K562 (cell line): ENCODE data around the gene HEXD. TPM values are rescaled to one million over a fixed set of nuclear protein-coding genes. Genes with fewer than 3 reads are reported as not detected.

ENCODE experiments used
- ATAC-seq: fragments of 200-7000 bp; cut with Tn5 transposase; 3 replicates; pipeline ENCODE4 v1.9.1; 2020; ENCODE audit warnings: moderate library complexity
- BruUV-seq: library from RNA; stranded (reverse); fragments of 400-500 nt; replicated peaks from 2 replicates; lab custom pipeline; 2021; lab: Mats Ljungman, UMichigan
- CTCF ChIA-PET: fragments of 300-600 bp; formaldehyde crosslinking; extraction: SDS; loops from one replicate; lab custom pipeline; 2021; ENCODE audit warnings: low intra/inter-chr PET ratio; lab: Yijun Ruan, JAX
- POLR2A ChIA-PET: fragments of 300-600, 350-650 bp; sonication (Branson Sonifier 250); formaldehyde crosslinking; extraction: SDS; loops from one replicate; lab custom pipeline; 2021; ENCODE audit warnings: antibody characterized with exemption, inconsistent platforms; lab: Yijun Ruan, JAX
- DNase-seq, 4 experiments: peaks; one replicate each; pipeline versions ENCODE4 v3.0.0 to v3.0.0-alpha.2; 2011 to 2018; ENCODE audit warnings: low spot score in 3 of 4, mixed read lengths in 3 of 4; ENCODE audit errors: extremely low read depth in 1 of 4
- FAIRE-seq: peaks from 2 replicates; lab custom pipeline; 2011; peaks lifted over from hg19 to GRCh38; lab: Jason Lieb, UNC
- H2AFZ ChIP-seq: 2 replicates; pipeline ENCODE4 v1.6.0; 2011; ENCODE audit warnings: low read depth, low read length, control low read depth, inconsistent platforms
- H3K27ac ChIP-seq: fragments of 200-600 bp; 3 replicates; pipeline ENCODE4 v1.8.0; 2011; ENCODE audit warnings: low read depth, mild to moderate bottlenecking, control low read depth, inconsistent platforms, low read length, moderate library complexity, mixed read lengths; ENCODE audit errors: extremely low read depth
- H3K27me3 ChIP-seq, 2 experiments: fragments of 300-600 bp in 1 of 2; 2 replicates in 1 of 2; 3 replicates in 1 of 2; pipeline versions ENCODE4 v1.6.0 to v1.8.0; 2011; ENCODE audit warnings: inconsistent platforms in 2 of 2, low read length in 2 of 2, mild to moderate bottlenecking in 1 of 2, mixed read lengths in 1 of 2, moderate library complexity in 1 of 2; ENCODE audit not compliant: control insufficient read depth in 2 of 2, insufficient read depth in 2 of 2
- H3K36me3 ChIP-seq: fragments of 300-600 bp; 3 replicates; pipeline ENCODE4 v1.8.0; 2011; ENCODE audit warnings: mild to moderate bottlenecking, low read length, inconsistent platforms; ENCODE audit not compliant: control insufficient read depth, insufficient read depth
- H3K4me1 ChIP-seq, 2 experiments: fragments of 200-600 bp in 1 of 2; replicated peaks in 1 of 2; 2 replicates in 1 of 2; 3 replicates in 1 of 2; pipeline versions ENCODE4 v1.5.1 to v1.8.0; 2011; ENCODE audit warnings: inconsistent platforms in 2 of 2, low read length in 2 of 2, mild to moderate bottlenecking in 1 of 2, mixed read lengths in 1 of 2, moderate library complexity in 1 of 2; ENCODE audit not compliant: control insufficient read depth in 2 of 2, insufficient read depth in 2 of 2
- H3K4me2 ChIP-seq: 2 replicates; pipeline ENCODE4 v1.6.1; 2011; ENCODE audit warnings: low read length, control low read depth, inconsistent platforms, mixed read lengths; ENCODE audit not compliant: insufficient read depth
- H3K4me3 ChIP-seq: fragments of 200-600 bp; sonication (generic), shearing (Covaris generic); 2 replicates; pipeline ENCODE4 v1.5.1; 2016; ENCODE audit warnings: control low read depth, inconsistent platforms
- H3K79me2 ChIP-seq: fragments of 200-600 bp; 3 replicates; pipeline ENCODE4 v1.8.0; 2011; ENCODE audit warnings: low read length, inconsistent platforms; ENCODE audit not compliant: control insufficient read depth, insufficient read depth
- H3K9ac ChIP-seq, 2 experiments: 2 replicates each; pipeline versions ENCODE4 v1.6.0 to v1.6.1; 2011; ENCODE audit warnings: low read depth in 2 of 2, low read length in 2 of 2, control low read depth in 1 of 2, inconsistent platforms in 1 of 2, mild to moderate bottlenecking in 1 of 2, mixed read lengths in 1 of 2; ENCODE audit not compliant: insufficient read depth in 1 of 2
- H3K9me1 ChIP-seq: one replicate; pipeline ENCODE4 v1.6.0; 2011; ENCODE audit warnings: inconsistent platforms, mild to moderate bottlenecking, low read length, moderate library complexity; ENCODE audit not compliant: control insufficient read depth, insufficient read depth
- H3K9me3 ChIP-seq: replicated peaks from 2 replicates; pipeline ENCODE4 v1.5.1; 2011; ENCODE audit warnings: low read depth, low read length, inconsistent platforms; ENCODE audit not compliant: control insufficient read depth, insufficient read depth
- H4K20me1 ChIP-seq: replicated peaks from 2 replicates; pipeline ENCODE4 v1.6.1; 2011; ENCODE audit warnings: low read length, inconsistent platforms, mixed read lengths; ENCODE audit not compliant: control insufficient read depth, insufficient read depth
- ADNP ChIP-seq: fragments of 200-800 bp; sonication (Bioruptor generic); IDR thresholded peaks from 2 replicates; pipeline ENCODE4 v1.6.1; 2016; ENCODE audit warnings: missing genetic modification characterization, missing compliant biosample characterization
- BDP1 ChIP-seq: IDR thresholded peaks from 3 replicates; pipeline ENCODE4 v1.6.1; 2011; ENCODE audit not compliant: insufficient read length, insufficient read depth
- BRD4 ChIP-seq: fragments of 200-600 bp; sonication (generic); IDR thresholded peaks from 2 replicates; pipeline ENCODE4 v1.6.1; 2017; ENCODE audit warnings: inconsistent platforms
- CGGBP1 ChIP-seq: fragments of 250-450 bp; sonication (Bioruptor Pico); IDR thresholded peaks from 2 replicates; pipeline ENCODE4 v1.9.0; 2021; ENCODE audit warnings: mild to moderate bottlenecking
- CREB1 ChIP-seq, 2 experiments: sonication (generic) in 1 of 2; formaldehyde crosslinking in 1 of 2; IDR thresholded peaks; 2 replicates each; pipeline versions ENCODE4 v1.6.1 to v1.8.0; 2012 to 2022; ENCODE audit warnings: inconsistent platforms in 1 of 2, mild to moderate bottlenecking in 1 of 2, missing genetic modification reagents in 1 of 2, moderate library complexity in 1 of 2
- POLR2G ChIP-seq: fragments of 200-400 bp; formaldehyde crosslinking; IDR thresholded peaks from 2 replicates; pipeline ENCODE4 v1.6.1; 2017; ENCODE audit warnings: low read depth, mild to moderate bottlenecking, antibody characterized with exemption, low read length, moderate library complexity
- REST ChIP-seq, 2 experiments: fragments of 450-650 bp; formaldehyde crosslinking in 1 of 2; IDR thresholded peaks; 2 replicates each; pipeline versions ENCODE4 v1.4.0 to v1.6.1; 2014 to 2020; ENCODE audit warnings: mild to moderate bottlenecking in 2 of 2, borderline replicate concordance in 1 of 2, low read depth in 1 of 2
- ZBTB33 ChIP-seq: sonication (generic); formaldehyde crosslinking; IDR thresholded peaks from 2 replicates; pipeline ENCODE4 v1.8.1; 2023; ENCODE audit warnings: mild to moderate bottlenecking, missing genetic modification reagents
- WGBS: fragments of 100-300 bp; shearing (Covaris generic); methylation state at CpG from one replicate; pipeline ENCODE4 v1.1.6; 2016; ENCODE audit warnings: low coverage, mixed read lengths; ENCODE audit not compliant: insufficient coverage; ENCODE audit errors: missing lambda C conversion rate; 5-methylcytosine and 5-hydroxymethylcytosine counted together
- in situ Hi-C: fragments of 300-500 bp; cut with MboI; formaldehyde crosslinking; loops from 4 replicates; pipeline ENCODE4 v1.15.0; 2018; ENCODE audit warnings: inconsistent platforms, mixed read lengths
- intact Hi-C: fragments of 100-400 bp; cut with micrococcal nuclease; formaldehyde crosslinking; loops from 2 replicates; pipeline ENCODE4 v1.14.2; 2022
- polyA plus RNA-seq, 8 experiments: library from polyadenylated mRNA; depleted of rRNA in 4 of 8; stranded (reverse) in 5 of 8; unstranded in 3 of 8; fragments of >200 nt; fragmentation: Nextera tagmentation in 2 of 8; fragmentation: Illumina TruSeq in 1 of 8; extraction: Ambion mirVana in 2 of 8; extraction: Trizol in 1 of 8; gene quantifications; 2 replicates each; pipeline versions ENCODE4 v1.2.1 to v1.2.3, GENCODE V29; 2011 to 2014; ENCODE audit warnings: inconsistent platforms in 1 of 8, missing spikeins in 1 of 8
- total RNA-seq, 7 experiments: library from RNA; depleted of rRNA in 6 of 7; stranded (reverse); fragments of >200 nt in 6 of 7; fragmentation: Illumina TruSeq in 2 of 7; extraction: Trizol in 2 of 7; gene quantifications; 2 replicates each; pipeline versions ENCODE4 v1.2.1 to v1.2.3, GENCODE V29; 2011 to 2021; ENCODE audit warnings: low replicate concordance in 1 of 7

The HEXD gene
- total and polyA plus RNA-seq, 9 of the 15 experiments (the other 6 are each of a cell fraction or from before 2014, with no cell fraction given): 1.0 to 25.3 (median 10.0) TPM

GRCh38 chr17:82388223-82388921, 29.8 kb upstream of the HEXD start:
- H3K4me1 ChIP-seq: peaks cover 0 to 63% of the 10 kb centered on the region in 2 experiments; a peak in 3 of 5 replicates
- no peaks in the 10 kb centered on the region for H3K9me3 ChIP-seq
- POLR2A ChIA-PET: interaction anchor here (0.6 kb wide), 1 partner anchor 29 kb away, joined by 4 read pairs; the partner anchor contains the start of gene HEXD
- CTCF ChIA-PET: interaction anchor here (0.8 to 0.9 kb wide), 2 partner anchors 36 to 38 kb away, joined by 3 read pairs; no protein-coding TSS in a partner anchor
- peaks cover 19% of the 10 kb centered on the region; the same call in 1 of the 3 replicates for H3K36me3 ChIP-seq
- BruUV-seq: no TSS peak
- no peak overlapping the region for H3K4me2 ChIP-seq
- peak; percentile 37 to 65 (median 48) for DNase-seq
- no peak overlapping the region for H3K4me3 ChIP-seq
- peak; percentile 68 for ATAC-seq
- no peak overlapping the region for H2AFZ ChIP-seq
- intact Hi-C loops (no loop called here), in situ Hi-C loops (no loop called here)
- H3K79me2 ChIP-seq: no peaks in the 10 kb centered on the region
- WGBS: 33% methylated on average over 11 of the region's 34 CpGs
- no peak overlapping the region for H3K27ac ChIP-seq
- FAIRE-seq: peak; percentile 23
- no peaks in the 10 kb centered on the region for H3K9me1 ChIP-seq
- H3K27me3 ChIP-seq: peaks cover 0 to 7% of the 10 kb centered on the region in 2 experiments; a peak in 1 of 5 replicates
- peak overlapping the region in 1 of 2 experiments; percentile 64; a peak in 1 of 4 replicates for H3K9ac ChIP-seq
- no peaks in the 10 kb centered on the region for H4K20me1 ChIP-seq
- TF ChIP-seq CREB1 (IDR thresholded peaks at IDR 0.05) (no peak), CREB1 (CRISPR knock-in tag; IDR thresholded peaks at IDR 0.05) (0 out of 2 replicates have a peak, but pooled peaks have one; percentile 37), REST (IDR thresholded peaks at IDR 0.05; ENCODE audit: borderline replicate concordance) (peak; percentile 94), REST (CRISPR knock-in tag; IDR thresholded peaks at IDR 0.05; ENCODE audit: low read depth) (peak; percentile 79), ZBTB33 (CRISPR knock-in tag) (peak; percentile 100), ADNP (tag) (no peak), POLR2G (peak; percentile 64), BDP1 (no peak), BRD4 (no peak), CGGBP1 (CRISPR knock-in tag) (no peak)
